Kidney glomerular epithelial cell (primary cell): ENCODE data around the gene LILRB2.
"Not testable (repeated sequence)": the region's sequence is repeated elsewhere in the genome, so short reads cannot be mapped to it uniquely, and the experiment has no call there.

ENCODE experiments used
- DNase-seq: peaks from one replicate; lab custom pipeline; 2025; lab: John Stamatoyannopoulos, UW

LILRB2 gene

DNA sequence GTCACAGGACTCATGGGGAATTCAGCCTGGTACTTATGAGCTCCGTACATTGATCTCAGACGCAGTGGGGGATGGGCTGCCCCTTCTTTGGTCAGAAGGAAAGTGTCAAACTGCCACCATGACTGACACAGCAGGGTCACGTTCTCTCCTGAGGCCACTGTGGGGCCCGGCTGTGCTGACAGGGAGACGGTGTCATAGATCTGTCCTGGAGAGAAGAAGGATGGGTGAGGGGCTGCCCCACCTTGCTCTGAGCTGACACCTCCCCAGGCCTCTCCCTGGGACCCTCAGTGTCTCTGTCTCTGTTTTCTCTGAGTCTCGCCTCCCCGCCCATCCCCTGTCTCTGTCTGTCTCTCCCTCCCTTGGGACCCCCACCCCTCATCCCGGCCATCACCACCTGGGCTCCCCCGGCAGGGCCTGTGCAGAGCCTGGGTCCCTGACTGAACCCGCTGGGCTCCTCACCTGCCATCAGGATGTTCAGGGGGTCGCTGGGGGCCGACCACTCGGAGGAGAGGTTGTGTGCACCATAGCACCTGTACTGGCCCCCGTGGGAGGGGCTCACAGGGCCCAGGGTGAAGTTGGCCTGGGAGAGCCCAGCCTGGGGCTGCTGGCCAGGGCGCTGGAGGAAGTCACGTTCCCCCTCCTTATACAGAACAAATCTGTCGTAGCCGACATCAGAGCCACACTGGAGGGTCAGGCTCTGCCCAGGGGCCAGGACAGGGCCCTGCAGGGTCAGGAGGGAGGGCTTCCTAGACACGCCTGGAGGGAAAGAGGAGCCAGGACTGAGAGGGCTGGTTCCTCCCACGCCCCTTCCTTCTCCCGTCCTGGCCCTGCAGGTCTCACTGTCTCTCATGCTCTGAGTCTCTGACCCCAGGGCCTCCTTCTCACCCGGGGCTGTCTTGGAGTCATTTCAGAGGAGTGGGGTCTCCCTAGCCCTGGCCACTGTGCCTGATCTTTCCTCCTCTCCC, 40.3 kb downstream of the LILRB2 start:
- DNase-seq: not testable (repeated sequence)

DNA sequence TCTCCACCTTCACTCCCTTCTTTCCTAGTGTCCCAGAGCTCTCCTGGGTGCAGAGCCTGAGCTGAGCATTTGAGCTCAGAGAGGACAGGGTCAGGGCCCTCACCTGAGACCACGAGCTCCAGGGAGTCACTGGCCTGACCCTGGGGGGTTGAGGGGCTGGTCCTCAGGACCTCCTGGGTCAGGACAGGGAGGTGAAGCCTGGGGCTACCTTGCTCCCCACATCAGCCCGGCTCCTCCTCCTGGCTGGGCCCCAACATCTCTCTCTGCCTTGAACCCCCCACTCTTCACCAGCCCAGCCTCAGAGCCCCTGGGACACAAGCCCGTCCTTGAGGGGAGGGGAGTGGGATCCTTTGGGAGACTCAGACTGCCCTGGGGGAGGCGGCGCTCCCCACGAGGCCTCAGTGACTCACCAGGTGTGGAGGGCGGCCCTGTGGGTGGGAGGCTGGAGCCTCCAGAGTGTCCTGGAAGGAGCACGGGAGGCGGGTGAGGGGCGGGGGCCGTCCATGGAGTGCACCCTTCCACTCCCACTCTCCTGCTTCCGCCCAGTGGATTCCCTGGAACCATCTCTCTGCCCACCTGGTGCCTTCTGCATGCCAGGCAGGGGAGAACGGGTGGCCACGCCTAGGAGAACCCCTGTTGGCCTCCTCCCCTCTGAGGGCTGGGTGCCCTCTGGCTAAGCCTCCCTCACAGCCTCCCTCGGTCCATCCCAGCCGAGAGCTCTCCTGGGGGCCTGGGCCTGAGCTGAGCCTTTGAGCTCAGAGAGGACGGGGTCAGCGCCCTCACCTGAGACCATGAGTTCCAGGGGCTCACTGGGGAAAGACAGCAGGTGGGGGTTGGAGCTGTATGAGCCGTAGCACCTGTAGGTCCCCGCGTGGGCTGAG, 41.2 kb downstream of the LILRB2 start:
- DNase-seq: not testable (repeated sequence)

DNA sequence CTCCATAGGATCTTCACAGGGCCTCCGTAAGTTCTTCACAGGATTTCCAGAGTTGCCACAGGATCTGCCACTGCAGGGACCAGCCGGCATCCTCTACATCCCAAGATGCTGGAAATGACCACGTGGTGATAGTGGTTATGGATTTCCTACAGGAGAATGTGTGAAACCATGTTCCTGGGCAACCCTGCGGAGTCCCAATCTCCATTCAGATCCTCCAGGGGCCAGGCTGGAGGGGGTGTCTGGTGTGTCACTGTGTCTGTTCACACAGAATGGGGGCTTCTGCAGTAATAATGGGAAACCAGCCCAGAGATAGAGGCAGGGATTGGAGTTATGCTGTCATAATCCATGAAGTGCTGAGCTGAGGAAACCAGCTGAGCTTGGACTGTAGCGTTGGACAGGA, 47.0 kb downstream of the LILRB2 start:
- no peak for DNase-seq

DNA sequence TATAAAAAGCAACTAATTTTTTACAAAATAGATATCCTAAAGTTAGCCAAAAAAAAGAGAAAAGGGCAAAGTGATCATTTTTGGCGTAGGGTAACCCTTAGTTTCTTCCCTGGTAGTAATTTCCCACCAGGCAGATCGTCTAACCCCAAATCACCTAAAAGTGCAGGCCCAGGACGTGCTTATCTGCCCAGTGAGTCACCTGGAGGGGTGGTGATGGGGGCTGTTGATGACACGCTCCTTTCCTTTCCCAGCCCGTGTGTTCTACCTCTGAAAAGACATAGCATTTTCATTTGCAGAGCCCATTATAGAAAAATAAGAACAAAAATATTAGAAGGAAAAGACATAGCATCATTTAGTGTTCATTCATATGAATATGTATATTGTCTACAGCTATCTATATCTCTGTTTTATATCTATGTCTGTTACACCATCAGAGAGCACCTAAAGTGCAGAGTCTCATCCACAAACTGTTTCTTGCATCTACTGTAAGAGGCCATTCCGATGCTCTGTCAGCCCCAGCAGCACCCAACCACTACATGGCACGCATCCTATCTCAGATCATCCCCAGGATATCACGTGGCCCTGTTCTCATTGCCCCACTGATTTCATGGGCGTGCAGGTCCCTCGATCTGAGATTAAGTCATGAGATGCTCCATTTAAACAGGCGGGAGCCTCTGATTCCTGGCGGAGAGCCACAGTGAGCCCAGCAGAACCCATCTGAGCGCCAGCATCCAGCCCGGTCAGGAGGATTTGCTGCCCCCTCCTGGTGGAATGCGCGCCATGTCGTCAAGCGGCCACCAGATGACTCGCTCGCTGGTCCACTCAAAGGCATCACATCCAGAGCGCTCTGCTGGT, 49.6 kb downstream of the LILRB2 start:
- peak; percentile 78 for DNase-seq

DNA sequence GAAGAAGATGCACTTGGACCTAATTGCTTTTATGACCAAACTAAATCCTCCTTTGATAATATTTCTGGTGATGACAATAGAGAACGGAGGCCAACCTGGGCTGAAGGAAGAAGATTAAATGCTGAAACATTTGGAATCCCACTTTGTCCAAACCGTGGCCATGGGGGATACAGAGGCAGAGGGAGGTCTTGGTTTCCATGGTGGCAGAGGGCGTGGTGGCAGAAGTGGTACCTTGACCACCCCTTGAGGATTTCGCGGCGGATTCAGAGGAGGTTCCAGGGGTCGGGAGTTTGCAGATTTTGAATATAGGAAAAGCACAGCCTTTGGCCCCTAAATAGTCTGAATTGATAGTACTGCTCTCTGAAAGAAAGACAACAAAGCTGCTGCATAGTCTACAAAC, 50.9 kb downstream of the LILRB2 start:
- DNase-seq: no peak

DNA sequence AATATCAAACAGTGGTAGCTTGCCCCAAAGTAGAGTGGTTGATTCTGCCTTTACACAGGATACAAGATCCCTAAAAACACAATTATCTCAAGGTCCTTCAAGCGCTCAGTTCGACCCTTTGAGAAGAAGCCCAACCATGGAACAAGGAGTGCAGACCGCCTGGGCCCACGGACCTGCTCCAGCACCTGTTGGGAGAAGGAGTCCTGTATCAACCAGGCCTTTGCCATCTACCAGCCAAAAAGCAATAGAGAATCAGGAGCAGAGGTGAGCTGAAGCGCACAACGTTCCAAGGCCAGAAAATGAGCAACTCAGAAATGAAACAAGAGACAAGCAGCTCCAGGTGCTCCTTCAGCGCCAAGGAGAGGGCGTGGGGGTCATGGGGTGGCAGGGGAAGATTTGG, 51.8 kb downstream of the LILRB2 start:
- no peak for DNase-seq

DNA sequence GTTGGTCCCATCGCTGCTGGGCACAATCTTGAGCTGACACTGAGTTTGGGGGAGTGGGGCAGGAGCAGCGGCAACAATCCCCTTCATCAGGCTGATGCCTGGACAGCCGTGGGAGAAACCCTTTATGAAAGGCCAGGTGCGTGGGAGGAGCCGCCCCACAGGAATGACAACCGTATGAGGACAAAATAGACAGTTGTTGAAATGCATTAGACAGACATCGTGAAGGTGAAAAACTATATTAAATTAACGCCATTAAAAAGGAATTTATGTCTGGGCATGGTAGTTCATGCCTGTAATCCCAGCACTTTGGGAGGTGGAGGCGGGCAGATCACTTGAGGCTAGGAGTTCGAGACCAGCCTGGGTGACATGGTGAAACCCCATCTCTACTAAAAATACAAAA, 56.3 kb downstream of the LILRB2 start:
- DNase-seq: not testable (repeated sequence)

DNA sequence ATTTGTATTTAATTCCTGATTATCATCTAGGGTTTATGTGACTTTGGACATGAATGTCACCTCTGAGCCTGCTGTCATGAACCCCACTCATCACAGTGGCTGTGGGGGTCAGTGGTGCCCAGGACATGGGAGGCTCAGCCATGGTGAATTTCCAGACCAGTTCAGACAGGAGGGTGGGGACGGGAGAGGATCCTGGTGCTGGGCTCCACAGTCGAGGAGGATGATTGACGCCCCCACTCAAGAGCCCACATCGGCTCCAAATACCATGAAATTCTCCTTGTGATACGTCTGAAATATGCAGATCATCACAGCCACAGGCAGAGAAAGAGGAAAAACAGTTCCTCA, 57.0 kb downstream of the LILRB2 start:
- DNase-seq: not testable (repeated sequence)
